A549 (cell line): ENCODE measurements around the gene USP36. TPM values are rescaled to one million over a fixed set of nuclear protein-coding genes. Genes with fewer than 3 reads are reported as not detected.

Source experiments
- ATAC-seq, 2 experiments: fragments of 200-7000 bp in 1 of 2; fragments of >200 bp in 1 of 2; cut with Nextera tagmentation in 1 of 2; cut with Tn5 transposase in 1 of 2; 3 replicates each; pipeline versions ENCODE4 v1.8.0 to v1.9.1; 2018 to 2020; ENCODE audit warnings: mild to moderate bottlenecking in 1 of 2, moderate library complexity in 1 of 2
- CTCF ChIA-PET: fragments of 300-600 bp; sonication (Branson Sonifier 250); formaldehyde crosslinking; extraction: SDS; loops from one replicate; lab custom pipeline; 2021; ENCODE audit warnings: antibody characterized with exemption, inconsistent platforms; lab: Yijun Ruan, JAX
- POLR2A ChIA-PET: fragments of 350-600 bp; formaldehyde crosslinking; extraction: SDS; loops from one replicate; lab custom pipeline; 2021; ENCODE audit warnings: antibody characterized with exemption, inconsistent platforms; lab: Yijun Ruan, JAX
- DNase-seq, 2 experiments: peaks; one replicate each; pipeline versions ENCODE4 v3.0.0 to v3.0.0-alpha.2; 2011 to 2016; ENCODE audit warnings: low read depth in 1 of 2, low spot score in 1 of 2
- FAIRE-seq: peaks from 2 replicates; lab custom pipeline; 2011; peaks lifted over from hg19 to GRCh38; lab: Jason Lieb, UNC
- H3K27ac ChIP-seq, 2 experiments: fragments of >200 bp; sonication (Bioruptor Twin); formaldehyde crosslinking; 3 replicates each; pipeline ENCODE4 v1.5.1; 2016 to 2017
- H3K4me1 ChIP-seq: fragments of >200 bp; sonication (Bioruptor Twin); formaldehyde crosslinking; 3 replicates; pipeline ENCODE4 v1.6.1; 2016
- H3K4me2 ChIP-seq: fragments of >200 bp; sonication (Bioruptor Twin); formaldehyde crosslinking; 3 replicates; pipeline ENCODE4 v1.6.1; 2016
- H3K4me3 ChIP-seq: fragments of >200 bp; sonication (Bioruptor Twin); formaldehyde crosslinking; 3 replicates; pipeline ENCODE4 v1.5.1; 2016
- H3K9me3 ChIP-seq: fragments of >200 bp; sonication (Bioruptor Twin); formaldehyde crosslinking; 3 replicates; pipeline ENCODE4 v1.6.1; 2016
- CHD2 ChIP-seq: fragments of 150-350 bp; IDR thresholded peaks from 2 replicates; pipeline ENCODE4 v1.6.1; 2014; ENCODE audit warnings: low read length; ENCODE audit not compliant: partially characterized antibody
- EHMT2 ChIP-seq: fragments of 200-600 bp; sonication (generic); IDR thresholded peaks from 2 replicates; pipeline ENCODE4 v1.6.1; 2016; ENCODE audit warnings: antibody characterized with exemption, low read depth, mild to moderate bottlenecking, moderate library complexity
- FOSB ChIP-seq: fragments of 250-450 bp; sonication (Bioruptor Pico); IDR thresholded peaks from 2 replicates; pipeline ENCODE4 v1.5.0; 2020; ENCODE audit warnings: mild to moderate bottlenecking, moderate library complexity
- FOSL2 ChIP-seq, 2 experiments: fragments of 450-650 bp in 1 of 2; fragments of >200 bp in 1 of 2; sonication (Bioruptor Twin) in 1 of 2; formaldehyde crosslinking; IDR thresholded peaks; 2 replicates each; pipeline versions ENCODE4 v1.5.0 to v1.6.1; 2016 to 2020; ENCODE audit warnings: mild to moderate bottlenecking in 1 of 2, moderate library complexity in 1 of 2
- GATA3 ChIP-seq: IDR thresholded peaks from 2 replicates; pipeline ENCODE4 v1.6.1; 2012; ENCODE audit warnings: borderline replicate concordance
- HDAC2 ChIP-seq: fragments of 200-600 bp; sonication (generic); IDR thresholded peaks from 2 replicates; pipeline ENCODE4 v1.6.1; 2016
- HEYL ChIP-seq: fragments of 250-450 bp; sonication (Bioruptor Pico); IDR thresholded peaks from 2 replicates; pipeline ENCODE4 v1.8.0; 2021; ENCODE audit warnings: mild to moderate bottlenecking, moderate library complexity
- HOXB5 ChIP-seq: fragments of 250-450 bp; sonication (Bioruptor Pico); IDR thresholded peaks from 2 replicates; pipeline ENCODE4 v1.5.0; 2020; ENCODE audit warnings: mild to moderate bottlenecking, moderate library complexity
- KDM5A ChIP-seq: fragments of 200-600 bp; sonication (generic); IDR thresholded peaks from 2 replicates; pipeline ENCODE4 v1.6.1; 2016; ENCODE audit warnings: antibody characterized with exemption, mild to moderate bottlenecking
- MAZ ChIP-seq: fragments of 150-350 bp; IDR thresholded peaks from 2 replicates; pipeline ENCODE4 v1.6.1; 2014; ENCODE audit warnings: antibody characterized with exemption, low read depth, low read length, borderline replicate concordance
- NR3C1 ChIP-seq: fragments of >200 bp; sonication (Bioruptor Twin); formaldehyde crosslinking; IDR thresholded peaks from 3 replicates; pipeline ENCODE4 v1.6.1; 2017
- POLR2A ChIP-seq: IDR thresholded peaks from 2 replicates; pipeline ENCODE4 v1.6.1; 2012; ENCODE audit warnings: mild to moderate bottlenecking, low read length
- POLR2AphosphoS2 ChIP-seq: conservative IDR thresholded peaks from 2 replicates; pipeline ENCODE4 v1.6.1; 2012; ENCODE audit warnings: low read length, improper control_type of control experiment, inconsistent platforms
- RCOR1 ChIP-seq: fragments of 150-350 bp; IDR thresholded peaks from 2 replicates; pipeline ENCODE4 v1.6.1; 2014; ENCODE audit warnings: antibody characterized with exemption, low read length, low read depth
- SREBF2 ChIP-seq: fragments of 450-650 bp; IDR thresholded peaks from 2 replicates; pipeline ENCODE4 v1.6.1; 2014; ENCODE audit warnings: mild to moderate bottlenecking, moderate library complexity
- TFCP2L1 ChIP-seq: fragments of 250-450 bp; sonication (Bioruptor Pico); IDR thresholded peaks from 2 replicates; pipeline ENCODE4 v1.5.0; 2021; ENCODE audit warnings: mild to moderate bottlenecking
- WGBS: methylation state at CpG from one replicate; pipeline ENCODE4 v1.1.6; 2017; ENCODE audit errors: missing lambda C conversion rate; 5-methylcytosine and 5-hydroxymethylcytosine counted together
- polyA plus RNA-seq, 4 experiments: library from polyadenylated mRNA; depleted of rRNA in 3 of 4; stranded (reverse); fragments of >200 nt; fragmentation: RNase III in 1 of 4; extraction: RNeasy Plus Mini Kit Qiagen cat#74134 plus additional on column Dnase treatment in 1 of 4; gene quantifications; 2 replicates in 3 of 4; 3 replicates in 1 of 4; pipeline ENCODE4 v1.2.3, GENCODE V29; 2011 to 2017
- TF ChIP-seq, protein P1 (sequence below): fragments of >200 bp; sonication (Bioruptor Twin); formaldehyde crosslinking; IDR thresholded peaks from 3 replicates; pipeline ENCODE4 v1.6.1; 2016
- TF ChIP-seq, protein P2 (sequence below): fragments of 450-650 bp; IDR thresholded peaks from 2 replicates; pipeline ENCODE4 v1.6.1; 2014; ENCODE audit warnings: antibody characterized with exemption
- TF ChIP-seq, protein P3 (sequence below): fragments of >200 bp; sonication (Bioruptor Twin); formaldehyde crosslinking; IDR thresholded peaks from 3 replicates; pipeline ENCODE4 v1.5.1; 2016
- TF ChIP-seq, protein P4 (sequence below): IDR thresholded peaks from 2 replicates; pipeline ENCODE4 v1.6.1; 2012

Gene USP36
- polyA plus RNA-seq, 2 of the 4 experiments (the other 2 are of a cell fraction): 41.1 to 49.0 TPM

DNA sequence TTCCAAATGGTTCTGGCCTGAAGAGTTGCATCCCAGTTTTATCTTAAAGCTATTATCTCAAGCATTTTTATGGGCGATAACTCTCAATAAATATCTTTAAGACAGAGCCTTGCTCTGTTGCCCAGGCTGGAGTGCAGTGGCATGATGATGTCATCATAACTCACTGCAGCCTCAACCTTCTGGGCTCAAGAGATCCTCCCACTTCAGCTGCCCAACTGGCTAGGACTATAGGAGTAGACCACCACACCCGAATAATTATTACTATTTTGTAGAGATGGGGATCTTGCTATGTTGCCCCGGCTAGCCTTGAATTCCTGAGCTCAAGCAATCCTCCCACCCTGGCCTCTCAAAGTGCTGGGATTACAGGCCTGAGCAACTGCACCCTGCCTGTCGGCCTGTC lies 32.5 kb downstream of the USP36 start:
- no peak for DNase-seq
- ATAC-seq: no peak; a peak in 1 of 6 replicates
- no peak overlapping the region for H3K4me3 ChIP-seq
- H3K4me1 ChIP-seq: no peaks in the 10 kb centered on the region
- H3K27ac ChIP-seq: no peak overlapping the region
- whole genome bisulfite sequencing: 85% methylated on average over 4 of the region's 4 CpGs
- ChIA-PET POLR2A (no interaction called here), CTCF (interaction anchor here (0.5 to 3.1 kb wide), 6 partner anchors 9 to 163 kb away, joined by 3 to 10 read pairs (median 4); partner anchors contain the start of gene CYTH1)
- no peaks in the 10 kb centered on the region for H3K9me3 ChIP-seq
- FAIRE-seq: no peak
- TF ChIP-seq FOSL2 (IDR thresholded peaks at IDR 0.05): no peak
- 0 out of 2 replicates have a peak, but pooled peaks have one; percentile 16 for TF ChIP-seq FOSL2 (CRISPR knock-in tag; IDR thresholded peaks at IDR 0.05)
- no peak for TF ChIP-seq FOSB (CRISPR knock-in tag)
- no peak for TF ChIP-seq HDAC2
- TF ChIP-seq, protein P1, sequence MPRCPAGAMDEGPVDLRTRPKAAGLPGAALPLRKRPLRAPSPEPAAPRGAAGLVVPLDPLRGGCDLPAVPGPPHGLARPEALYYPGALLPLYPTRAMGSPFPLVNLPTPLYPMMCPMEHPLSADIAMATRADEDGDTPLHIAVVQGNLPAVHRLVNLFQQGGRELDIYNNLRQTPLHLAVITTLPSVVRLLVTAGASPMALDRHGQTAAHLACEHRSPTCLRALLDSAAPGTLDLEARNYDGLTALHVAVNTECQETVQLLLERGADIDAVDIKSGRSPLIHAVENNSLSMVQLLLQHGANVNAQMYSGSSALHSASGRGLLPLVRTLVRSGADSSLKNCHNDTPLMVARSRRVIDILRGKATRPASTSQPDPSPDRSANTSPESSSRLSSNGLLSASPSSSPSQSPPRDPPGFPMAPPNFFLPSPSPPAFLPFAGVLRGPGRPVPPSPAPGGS: no peak
- TF ChIP-seq, all 56 proteins: peak for 1
- no peak overlapping the region for H3K4me2 ChIP-seq

DNA sequence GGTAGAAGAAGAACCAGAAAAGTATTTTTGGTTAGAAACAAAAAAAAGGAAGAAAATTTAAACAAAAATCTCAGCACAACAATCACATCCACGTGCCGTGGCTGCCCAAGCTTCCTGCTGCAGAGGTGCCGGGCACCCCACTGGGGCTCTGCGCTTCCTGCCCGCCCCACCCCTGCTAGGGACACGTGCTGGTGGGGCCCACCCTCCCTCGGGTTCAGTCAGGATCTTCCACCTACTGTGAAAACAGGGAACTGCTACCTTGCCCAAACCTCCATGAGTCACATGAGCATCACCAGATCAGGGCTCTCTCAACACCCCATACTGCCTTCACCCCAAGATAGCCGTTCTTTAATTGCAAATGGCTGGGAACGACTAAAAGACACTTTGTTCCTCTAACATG lies 34.2 kb downstream of the USP36 start:
- no peak overlapping the region for H3K27ac ChIP-seq
- TF ChIP-seq SREBF2: no peak
- TF ChIP-seq, protein P2, sequence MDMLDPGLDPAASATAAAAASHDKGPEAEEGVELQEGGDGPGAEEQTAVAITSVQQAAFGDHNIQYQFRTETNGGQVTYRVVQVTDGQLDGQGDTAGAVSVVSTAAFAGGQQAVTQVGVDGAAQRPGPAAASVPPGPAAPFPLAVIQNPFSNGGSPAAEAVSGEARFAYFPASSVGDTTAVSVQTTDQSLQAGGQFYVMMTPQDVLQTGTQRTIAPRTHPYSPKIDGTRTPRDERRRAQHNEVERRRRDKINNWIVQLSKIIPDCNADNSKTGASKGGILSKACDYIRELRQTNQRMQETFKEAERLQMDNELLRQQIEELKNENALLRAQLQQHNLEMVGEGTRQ: peak; percentile 12; the same call in 1 of the 2 replicates
- FAIRE-seq: no peak
- ChIA-PET POLR2A (no interaction called here), CTCF (interaction anchor here (1.1 kb wide), 1 partner anchor 16 kb away, joined by 4 read pairs; no protein-coding TSS in a partner anchor)
- no peak overlapping the region for H3K4me2 ChIP-seq
- H3K9me3 ChIP-seq: no peaks in the 10 kb centered on the region
- peak; percentile 27 to 53 for DNase-seq
- ATAC-seq: peak; percentile 53 to 63
- 88% methylated on average over 9 of the region's 9 CpGs for WGBS
- no peaks in the 10 kb centered on the region for H3K4me1 ChIP-seq
- no peak overlapping the region for H3K4me3 ChIP-seq

- TF ChIP-seq HEYL (CRISPR knock-in tag) (no peak), FOSL2 (IDR thresholded peaks at IDR 0.05) (no peak), FOSL2 (CRISPR knock-in tag; IDR thresholded peaks at IDR 0.05) (0 out of 2 replicates have a peak, but pooled peaks have one; percentile 3)
- H3K4me3 ChIP-seq: no peak overlapping the region
- no peak overlapping the region for H3K4me2 ChIP-seq
- H3K27ac ChIP-seq: no peak overlapping the region
- CTCF ChIA-PET: interaction anchor here (0.5 to 1.3 kb wide), 4 partner anchors 9 to 787 kb away, joined by 3 read pairs; no protein-coding TSS in a partner anchor
- H3K4me1 ChIP-seq: no peaks in the 10 kb centered on the region
- FAIRE-seq (no peak), DNase-seq (no peak), ATAC-seq (no peak; a peak in 1 of 6 replicates)
- no peaks in the 10 kb centered on the region for H3K9me3 ChIP-seq
- WGBS: 92% methylated on average over 14 of the region's 14 CpGs
- POLR2A ChIA-PET: interaction anchor here (0.6 kb wide), 1 partner anchor 39 kb away, joined by 4 read pairs; no protein-coding TSS in a partner anchor
Measured at GRCh38 chr17:78805301-78805700, 35.3 kb downstream of the USP36 start.

DNA sequence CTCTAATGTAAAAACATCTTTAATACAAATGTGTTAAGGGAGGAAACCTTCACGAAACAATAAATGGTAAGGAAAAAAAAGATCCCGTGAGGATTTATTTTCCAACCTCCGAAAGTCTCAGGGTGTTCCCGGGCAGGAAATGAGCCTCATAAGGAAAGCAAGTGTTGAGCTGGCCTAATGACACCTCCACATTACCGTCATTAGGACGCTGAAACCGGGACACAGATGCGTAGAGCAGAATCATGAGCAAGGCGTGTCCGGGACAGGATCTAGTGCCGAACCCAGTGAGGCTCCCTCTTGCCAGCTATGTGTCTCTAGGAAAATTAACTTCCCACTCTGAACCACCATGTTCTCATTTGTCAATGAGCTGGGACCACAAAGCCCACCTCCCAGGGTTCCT lies 35.8 kb downstream of the USP36 start:
- 93% methylated on average over 11 of the region's 11 CpGs for WGBS
- FAIRE-seq: no peak
- ChIA-PET POLR2A (interaction anchor here (0.6 kb wide), 1 partner anchor 39 kb away, joined by 4 read pairs; no protein-coding TSS in a partner anchor), CTCF (interaction anchor here (0.6 to 1.9 kb wide), 4 partner anchors 10 to 35 kb away, joined by 3 to 10 read pairs (median 3); no protein-coding TSS in a partner anchor)
- H3K9me3 ChIP-seq: no peaks in the 10 kb centered on the region
- TF ChIP-seq KDM5A (no peak), HOXB5 (no peak), MAZ (no peak), EHMT2 (no peak), POLR2A (no peak), POLR2AphosphoS2 (no peak), TFCP2L1 (no peak), GATA3 (no peak), NR3C1 (no peak), HDAC2 (no peak), RCOR1 (no peak), CHD2 (no peak)
- TF ChIP-seq, protein P2: no peak
- TF ChIP-seq, protein P3, sequence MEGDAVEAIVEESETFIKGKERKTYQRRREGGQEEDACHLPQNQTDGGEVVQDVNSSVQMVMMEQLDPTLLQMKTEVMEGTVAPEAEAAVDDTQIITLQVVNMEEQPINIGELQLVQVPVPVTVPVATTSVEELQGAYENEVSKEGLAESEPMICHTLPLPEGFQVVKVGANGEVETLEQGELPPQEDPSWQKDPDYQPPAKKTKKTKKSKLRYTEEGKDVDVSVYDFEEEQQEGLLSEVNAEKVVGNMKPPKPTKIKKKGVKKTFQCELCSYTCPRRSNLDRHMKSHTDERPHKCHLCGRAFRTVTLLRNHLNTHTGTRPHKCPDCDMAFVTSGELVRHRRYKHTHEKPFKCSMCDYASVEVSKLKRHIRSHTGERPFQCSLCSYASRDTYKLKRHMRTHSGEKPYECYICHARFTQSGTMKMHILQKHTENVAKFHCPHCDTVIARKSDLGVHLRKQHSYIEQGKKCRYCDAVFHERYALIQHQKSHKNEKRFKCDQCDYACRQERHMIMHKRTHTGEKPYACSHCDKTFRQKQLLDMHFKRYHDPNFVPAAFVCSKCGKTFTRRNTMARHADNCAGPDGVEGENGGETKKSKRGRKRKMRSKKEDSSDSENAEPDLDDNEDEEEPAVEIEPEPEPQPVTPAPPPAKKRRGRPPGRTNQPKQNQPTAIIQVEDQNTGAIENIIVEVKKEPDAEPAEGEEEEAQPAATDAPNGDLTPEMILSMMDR: no peak
- TF ChIP-seq, protein P4, sequence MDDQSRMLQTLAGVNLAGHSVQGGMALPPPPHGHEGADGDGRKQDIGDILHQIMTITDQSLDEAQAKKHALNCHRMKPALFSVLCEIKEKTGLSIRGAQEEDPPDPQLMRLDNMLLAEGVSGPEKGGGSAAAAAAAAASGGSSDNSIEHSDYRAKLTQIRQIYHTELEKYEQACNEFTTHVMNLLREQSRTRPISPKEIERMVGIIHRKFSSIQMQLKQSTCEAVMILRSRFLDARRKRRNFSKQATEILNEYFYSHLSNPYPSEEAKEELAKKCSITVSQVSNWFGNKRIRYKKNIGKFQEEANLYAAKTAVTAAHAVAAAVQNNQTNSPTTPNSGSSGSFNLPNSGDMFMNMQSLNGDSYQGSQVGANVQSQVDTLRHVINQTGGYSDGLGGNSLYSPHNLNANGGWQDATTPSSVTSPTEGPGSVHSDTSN: no peak
- TF ChIP-seq, all 56 proteins: peak for 0
- DNase-seq (no peak), ATAC-seq (no peak)
- Histone ChIP-seq H3K4me1 (no peaks in the 10 kb centered on the region), H3K4me2 (no peak overlapping the region), H3K27ac (no peak overlapping the region), H3K4me3 (no peak overlapping the region)
